Measurements from ENCODE around the gene CDK5RAP2. TPM values are rescaled to one million over a fixed set of nuclear protein-coding genes. Genes with fewer than 3 reads are reported as not detected.

The CDK5RAP2 gene
- total and polyA plus RNA-seq, 8 donors = 14.8 to 37.1 (median 21.7) TPM

- WGBS, 2 donors = 94 to 97% methylated on average over 4 of the region's 4 CpGs
- H3K4me3 ChIP-seq = no peak overlapping the region
- no peaks in the 10 kb centered on the region for H3K27me3 ChIP-seq
- FAIRE-seq (no peak), DNase-seq (no peak), ATAC-seq (no peak)
- H3K36me3 ChIP-seq = peaks cover 0 to 10% (median 0%) of the 10 kb centered on the region in 3 donors
- TF ChIP-seq CTCF (IDR thresholded peaks at IDR 0.05) = no peak
- no peak overlapping the region for H3K27ac ChIP-seq
- intact Hi-C loops (cut with DNase I) = no loop called here
- no peaks in the 10 kb centered on the region for H3K9me3 ChIP-seq
- no peaks in the 10 kb centered on the region for H3K4me1 ChIP-seq
Measured at GRCh38 chr9:120514405-120514804, 65.6 kb downstream of the CDK5RAP2 start.

GRCh38 chr9:120513825-120514396, 66.1 kb downstream of the CDK5RAP2 start:
- no peaks in the 10 kb centered on the region for H3K9me3 ChIP-seq
- H3K27me3 ChIP-seq = no peaks in the 10 kb centered on the region
- intact Hi-C loops (cut with DNase I) = no loop called here
- no peak for TF ChIP-seq CTCF (IDR thresholded peaks at IDR 0.05)
- no peak overlapping the region for H3K4me3 ChIP-seq
- 96 to 97% methylated on average over 4 of the region's 4 CpGs for WGBS, 2 donors
- no peaks in the 10 kb centered on the region for H3K4me1 ChIP-seq
- no peak for ATAC-seq
- H3K27ac ChIP-seq = no peak overlapping the region
- peaks cover 0 to 10% (median 0%) of the 10 kb centered on the region in 3 donors for H3K36me3 ChIP-seq
- no peak for DNase-seq
- FAIRE-seq = no peak

- no peaks in the 10 kb centered on the region for H3K9me3 ChIP-seq
- H3K36me3 ChIP-seq = no peaks in the 10 kb centered on the region
- H3K4me3 ChIP-seq = no peak overlapping the region
- no peak for TF ChIP-seq CTCF (IDR thresholded peaks at IDR 0.05)
- intact Hi-C loops (cut with DNase I) = no loop called here
- H3K27ac ChIP-seq = no peak overlapping the region
- FAIRE-seq (no peak), DNase-seq (no peak), ATAC-seq (no peak)
- H3K27me3 ChIP-seq = no peaks in the 10 kb centered on the region
- 98 to 99% methylated on average over 3 of the region's 3 CpGs for WGBS, 2 donors
- H3K4me1 ChIP-seq = no peaks in the 10 kb centered on the region
Measured at GRCh38 chr9:120510816-120511215, 69.2 kb downstream of the CDK5RAP2 start.

- TF ChIP-seq CTCF (IDR thresholded peaks at IDR 0.05) = no peak
- Histone ChIP-seq H3K4me1 (no peaks in the 10 kb centered on the region), H3K4me3 (no peak overlapping the region), H3K27me3 (no peaks in the 10 kb centered on the region), H3K27ac (no peak overlapping the region), H3K9me3 (no peaks in the 10 kb centered on the region), H3K36me3 (no peaks in the 10 kb centered on the region)
- intact Hi-C loops (cut with DNase I) = no loop called here
- WGBS, 2 donors = 79 to 83% methylated on average over 3 of the region's 3 CpGs
- FAIRE-seq = no peak
- DNase-seq = no peak
- no peak for ATAC-seq
Measured at GRCh38 chr9:120507936-120508510, 71.9 kb downstream of the CDK5RAP2 start.

GRCh38 chr9:120505186-120505585, 74.8 kb downstream of the CDK5RAP2 start:
- no peaks in the 10 kb centered on the region for H3K36me3 ChIP-seq
- no peak for TF ChIP-seq CTCF (IDR thresholded peaks at IDR 0.05)
- no peaks in the 10 kb centered on the region for H3K4me1 ChIP-seq
- WGBS, 2 donors = 80 to 98% methylated on average over 4 of the region's 4 CpGs
- H3K9me3 ChIP-seq = no peaks in the 10 kb centered on the region
- FAIRE-seq = no peak
- H3K27ac ChIP-seq = no peak overlapping the region
- intact Hi-C loops (cut with DNase I) = no loop called here
- no peaks in the 10 kb centered on the region for H3K27me3 ChIP-seq
- no peak for DNase-seq
- ATAC-seq = no peak
- H3K4me3 ChIP-seq = no peak overlapping the region
